Smooth muscle cell (in vitro differentiated cells): ENCODE measurements around the gene KIAA0319L. TPM values are rescaled to one million over a fixed set of nuclear protein-coding genes. Genes with fewer than 3 reads are reported as not detected.

ENCODE experiments used
- DNase-seq: peaks from one replicate; lab custom pipeline; 2025; ENCODE audit not compliant: unreplicated experiment; lab: John Stamatoyannopoulos, UW
- H2AFZ ChIP-seq: fragments of 200-600 bp; sonication (generic); 2 replicates; pipeline ENCODE4 v1.6.0; 2016; ENCODE audit warnings: antibody characterized with exemption, low read depth, mild to moderate bottlenecking
- H3F3A ChIP-seq: fragments of 200-600 bp; sonication (generic); 2 replicates; pipeline ENCODE4 v1.6.0; 2017; ENCODE audit warnings: antibody characterized with exemption, low read depth
- H3K27ac ChIP-seq: fragments of 200-600 bp; sonication (generic); 2 replicates; pipeline ENCODE4 v1.5.1; 2016; ENCODE audit warnings: low read depth, mild to moderate bottlenecking
- H3K27me3 ChIP-seq: fragments of 200-600 bp; sonication (generic); 2 replicates; pipeline ENCODE4 v1.6.1; 2016; ENCODE audit warnings: low read depth, mild to moderate bottlenecking
- H3K36me3 ChIP-seq: fragments of 200-600 bp; sonication (generic); 2 replicates; pipeline ENCODE4 v1.5.1; 2016; ENCODE audit warnings: low read depth
- H3K4me1 ChIP-seq: fragments of 200-600 bp; sonication (generic); 2 replicates; pipeline ENCODE4 v1.5.1; 2016; ENCODE audit warnings: low read depth
- H3K4me2 ChIP-seq: fragments of 200-600 bp; sonication (generic); 2 replicates; pipeline ENCODE4 v1.6.0; 2016; ENCODE audit warnings: mild to moderate bottlenecking
- H3K4me3 ChIP-seq: fragments of 200-600 bp; sonication (generic); 2 replicates; pipeline ENCODE4 v1.5.1; 2016; ENCODE audit warnings: mild to moderate bottlenecking
- H3K79me2 ChIP-seq: fragments of 200-600 bp; sonication (generic); 2 replicates; pipeline ENCODE4 v1.6.0; 2016; ENCODE audit warnings: low read depth, mild to moderate bottlenecking
- H3K9ac ChIP-seq: fragments of 200-600 bp; sonication (generic); 2 replicates; pipeline ENCODE4 v1.6.0; 2016; ENCODE audit warnings: low read depth
- H3K9me3 ChIP-seq: fragments of 200-600 bp; sonication (generic); replicated peaks from 2 replicates; pipeline ENCODE4 v1.5.1; 2016; ENCODE audit warnings: low read depth
- H4K20me1 ChIP-seq: fragments of 200-600 bp; sonication (generic); 2 replicates; pipeline ENCODE4 v1.6.0; 2016; ENCODE audit warnings: low read depth
- CTCF ChIP-seq: fragments of 200-600 bp; sonication (generic); IDR thresholded peaks from 2 replicates; pipeline ENCODE4 v1.5.1; 2017; ENCODE audit warnings: borderline replicate concordance, mild to moderate bottlenecking, antibody characterized with exemption; ENCODE audit not compliant: insufficient read depth, poor library complexity, severe bottlenecking
- WGBS: methylation state at CpG from one replicate; pipeline ENCODE4 v1.1.7; 2016; ENCODE audit warnings: low lambda C conversion rate; 5-methylcytosine and 5-hydroxymethylcytosine counted together
- polyA plus RNA-seq: library from polyadenylated mRNA; unstranded; fragments of >200 nt; fragmentation: Nextera tagmentation; extraction: Ambion mirVana; gene quantifications from 2 replicates; pipeline ENCODE4 v1.2.1, GENCODE V29; 2016
- total RNA-seq: library from RNA; depleted of rRNA; stranded (reverse); fragments of >200 nt; gene quantifications from 2 replicates; pipeline ENCODE4 v1.2.3, GENCODE V29; 2014

Gene KIAA0319L
- total and polyA plus RNA-seq, 2 experiments from 2014 or later = 30.1 to 37.0 TPM

- no peaks in the 10 kb centered on the region for H3K4me1 ChIP-seq
- TF ChIP-seq CTCF = no peak
- H3K79me2 ChIP-seq = peaks cover 23% of the 10 kb centered on the region
- no peak overlapping the region for H3K9ac ChIP-seq
- H3K4me2 ChIP-seq = no peak overlapping the region
- no peaks in the 10 kb centered on the region for H3F3A ChIP-seq
- H3K27me3 ChIP-seq = no peaks in the 10 kb centered on the region
- peaks cover 58% of the 10 kb centered on the region for H4K20me1 ChIP-seq
- no peak for DNase-seq
- no peak overlapping the region for H3K4me3 ChIP-seq
- H3K27ac ChIP-seq = no peak overlapping the region
- no peak overlapping the region for H2AFZ ChIP-seq
- 81% methylated on average over 4 of the region's 4 CpGs for WGBS
- H3K9me3 ChIP-seq = no peaks in the 10 kb centered on the region
- no peaks in the 10 kb centered on the region for H3K36me3 ChIP-seq
These were observed 51.0 kb downstream of the KIAA0319L start for GRCh38 chr1:35505911-35506798.

GRCh38 chr1:35502242-35502641 is 55.0 kb downstream of the KIAA0319L start:
- Histone ChIP-seq H3K36me3 (no peaks in the 10 kb centered on the region), H3K4me2 (no peak overlapping the region), H2AFZ (no peak overlapping the region), H3K27ac (no peak overlapping the region), H3K79me2 (no peaks in the 10 kb centered on the region), H3K9me3 (no peaks in the 10 kb centered on the region), H3K27me3 (no peaks in the 10 kb centered on the region), H3K4me1 (peaks cover 9% of the 10 kb centered on the region), H3K4me3 (no peak overlapping the region), H3F3A (no peaks in the 10 kb centered on the region), H4K20me1 (peaks cover 36% of the 10 kb centered on the region), H3K9ac (no peak overlapping the region)
- no peak for TF ChIP-seq CTCF
- DNase-seq = no peak
- WGBS = 98% methylated on average over 2 of the region's 2 CpGs

- peaks cover 19% of the 10 kb centered on the region for H4K20me1 ChIP-seq
- no peak for DNase-seq
- H3K27ac ChIP-seq = no peak overlapping the region
- no peaks in the 10 kb centered on the region for H3K27me3 ChIP-seq
- no peak overlapping the region for H2AFZ ChIP-seq
- TF ChIP-seq CTCF = no peak
- 71% methylated on average over 2 of the region's 2 CpGs for WGBS
- H3K9ac ChIP-seq = no peak overlapping the region
- H3K79me2 ChIP-seq = no peaks in the 10 kb centered on the region
- no peaks in the 10 kb centered on the region for H3K9me3 ChIP-seq
- no peak overlapping the region for H3K4me3 ChIP-seq
- no peaks in the 10 kb centered on the region for H3F3A ChIP-seq
- H3K4me1 ChIP-seq = peaks cover 9% of the 10 kb centered on the region
- H3K36me3 ChIP-seq = no peaks in the 10 kb centered on the region
- H3K4me2 ChIP-seq = no peak overlapping the region
These were observed 56.8 kb downstream of the KIAA0319L start for GRCh38 chr1:35500439-35500838.

GRCh38 chr1:35499652-35500176 is 57.5 kb downstream of the KIAA0319L start:
- Histone ChIP-seq H3K9me3 (no peaks in the 10 kb centered on the region), H3K27ac (no peak overlapping the region), H3F3A (no peaks in the 10 kb centered on the region), H3K9ac (no peak overlapping the region), H2AFZ (no peak overlapping the region), H3K4me1 (peaks cover 9% of the 10 kb centered on the region), H3K27me3 (no peaks in the 10 kb centered on the region), H3K79me2 (no peaks in the 10 kb centered on the region), H4K20me1 (peaks cover 19% of the 10 kb centered on the region), H3K4me2 (no peak overlapping the region), H3K4me3 (no peak overlapping the region), H3K36me3 (no peaks in the 10 kb centered on the region)
- WGBS = 22% methylated on average over 3 of the region's 3 CpGs
- no peak for TF ChIP-seq CTCF
- DNase-seq = no peak
